Motor neuron (in vitro differentiated cells): ENCODE data around the gene SF3B6. TPM values are rescaled to one million over a fixed set of nuclear protein-coding genes. Genes with fewer than 3 reads are reported as not detected.
"Not testable (repeated sequence)": the region's sequence is repeated elsewhere in the genome, so short reads cannot be mapped to it uniquely, and the experiment has no call there.

Experiments
- ATAC-seq, 8 experiments: fragments of 200-7000 bp; cut with Tn5 transposase; replicated peaks in 6 of 8; 2 replicates each; pipeline ENCODE4 v1.8.0; 2021; ENCODE audit warnings: mild to moderate bottlenecking in 8 of 8, moderate library complexity in 8 of 8
- H3K27ac ChIP-seq, 2 donors: fragments of 250-450 bp; sonication (Bioruptor Pico); 2 replicates each; pipeline ENCODE4 v1.9.0; 2021; ENCODE audit warnings: antibody characterized with exemption in 2 of 2, mild to moderate bottlenecking in 2 of 2, moderate library complexity in 1 of 2
- H3K4me1 ChIP-seq, 2 donors: fragments of 250-450 bp; sonication (Bioruptor Pico); replicated peaks in 1 of 2; 2 replicates each; pipeline ENCODE4 v1.6.1; 2021; ENCODE audit warnings: antibody characterized with exemption in 2 of 2, mild to moderate bottlenecking in 2 of 2, moderate library complexity in 1 of 2
- H3K4me3 ChIP-seq, 5 donors: fragments of 250-450 bp; sonication (Bioruptor Pico); 2 replicates each; pipeline ENCODE4 v1.9.0; 2021; ENCODE audit warnings: antibody characterized with exemption in 5 of 5, mild to moderate bottlenecking in 5 of 5, moderate library complexity in 4 of 5
- WGBS, 10 experiments: fragments of 450-650 bp; shearing (Covaris generic); methylation state at CpG; one replicate each; pipeline ENCODE4 v1.0.0; 2022; 5-methylcytosine and 5-hydroxymethylcytosine counted together
- in situ Hi-C, 9 experiments: fragments of 400-800 bp; cut with MboI; loops; one replicate each; pipeline ENCODE4 v1.15.0; 2021; ENCODE audit warnings: low sequenced_read_pairs in 9 of 9, low pct_unique_long_range_greater_than_20kb in 2 of 9; ENCODE audit not compliant: unreplicated experiment in 9 of 9
- total RNA-seq, 8 experiments: library from RNA; unstranded; fragments of 300-600 nt; gene quantifications; 2 replicates each; pipeline versions ENCODE4 v1.2.3 to v1.2.4, GENCODE V29; 2022

Gene SF3B6
- total RNA-seq, 8 experiments from 2014 or later: 145 to 231 (median 189) TPM

GRCh38 chr2:24109431-24109830 lies 33.3 kb upstream of the SF3B6 start:
- WGBS, 10 experiments: 50 to 100% (median 100%) methylated on average over 1 of the region's 1 CpG; no CpG with 5 or more reads in 3 of the 10 experiments
- ATAC-seq, H3K4me1 ChIP-seq, H3K4me3 ChIP-seq, H3K27ac ChIP-seq: not testable (repeated sequence)
- in situ Hi-C loops: loop anchor here in 1 of 9 experiments (25.0 kb wide), 1 partner anchor 253 kb away; the partner anchor contains the start of gene ITSN2

DNA sequence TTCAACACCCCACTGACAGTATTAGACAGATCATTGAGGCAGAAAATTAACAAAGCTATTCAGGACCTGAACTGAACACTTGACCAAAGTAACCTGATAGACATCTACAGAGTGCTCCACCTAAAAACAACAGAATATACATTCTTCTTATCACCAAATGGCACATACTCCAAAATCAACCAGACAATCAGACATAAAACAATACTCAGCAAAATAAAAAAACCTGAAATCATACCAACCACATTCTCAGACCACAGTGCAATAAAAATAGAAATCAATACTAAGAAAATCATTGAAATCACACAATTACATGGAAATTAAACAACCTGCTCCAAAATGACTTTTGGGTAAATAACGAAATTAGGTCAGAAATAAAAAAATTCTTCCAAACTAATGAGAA lies 31.2 kb upstream of the SF3B6 start:
- Histone ChIP-seq H3K4me3 (no peak overlapping the region), H3K27ac (no peak overlapping the region), H3K4me1 (no peaks in the 10 kb centered on the region)
- in situ Hi-C loops: loop anchor here in 1 of 9 experiments (25.0 kb wide), 1 partner anchor 255 kb away; the partner anchor contains the start of gene ITSN2
- 78 to 100% (median 89%) methylated on average over 1 of the region's 1 CpG for WGBS, 10 experiments
- ATAC-seq: no peak

DNA sequence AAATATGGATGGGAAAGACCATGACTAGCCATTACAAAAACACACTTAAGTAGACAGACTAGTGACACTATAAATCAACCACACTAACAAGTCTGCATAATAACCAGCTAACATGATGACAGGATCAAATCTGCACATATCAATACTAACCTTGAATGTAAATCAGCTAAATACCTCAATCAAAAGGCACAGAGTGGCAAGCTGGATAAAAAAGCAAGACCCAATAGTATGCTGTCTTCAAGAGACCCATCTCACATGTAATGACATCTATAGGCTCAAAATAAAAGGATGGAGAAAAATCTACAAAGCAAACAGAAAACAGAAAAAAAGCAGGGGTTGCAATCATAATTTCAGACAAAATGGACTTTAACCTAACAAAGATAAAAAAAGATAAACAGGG lies 30.7 kb upstream of the SF3B6 start:
- no peak overlapping the region for H3K27ac ChIP-seq
- no peak for ATAC-seq
- no peaks in the 10 kb centered on the region for H3K4me1 ChIP-seq
- H3K4me3 ChIP-seq: no peak overlapping the region
- in situ Hi-C loops: loop anchor here in 1 of 9 experiments (25.0 kb wide), 1 partner anchor 256 kb away; the partner anchor contains the start of gene ITSN2

- Histone ChIP-seq H3K4me1 (no peaks in the 10 kb centered on the region), H3K4me3 (no peak overlapping the region), H3K27ac (no peak overlapping the region)
- in situ Hi-C loops: loop anchor here in 1 of 9 experiments (25.0 kb wide), 1 partner anchor 256 kb away; the partner anchor contains the start of gene ITSN2
- WGBS, 10 experiments: 0 to 58% (median 33%) methylated on average over 1 to 2 of the region's 2 CpGs
- ATAC-seq: peak in 2 of 8 experiments; percentile 36 to 59
These were observed 29.7 kb upstream of the SF3B6 start for GRCh38 chr2:24105816-24106215.

GRCh38 chr2:24104906-24105305 lies 28.8 kb upstream of the SF3B6 start:
- peak in 3 of 8 experiments; percentile 44 to 70 (median 49) for ATAC-seq
- Histone ChIP-seq H3K4me1 (no peaks in the 10 kb centered on the region), H3K27ac (no peak overlapping the region), H3K4me3 (no peak overlapping the region)
- 40 to 100% (median 86%) methylated on average over 1 to 3 of the region's 4 CpGs; no CpG with 5 or more reads in 3 of the 10 experiments for WGBS, 10 experiments
- in situ Hi-C loops: loop anchor here in 1 of 9 experiments (25.0 kb wide), 1 partner anchor 257 kb away; the partner anchor contains the start of gene ITSN2

- Histone ChIP-seq H3K27ac (no peak overlapping the region), H3K4me1 (no peaks in the 10 kb centered on the region), H3K4me3 (no peak overlapping the region)
- in situ Hi-C loops: loop anchor here in 1 of 9 experiments (25.0 kb wide), 1 partner anchor 258 kb away; the partner anchor contains the start of gene ITSN2
- WGBS, 10 experiments: 89 to 100% (median 96%) methylated on average over 1 to 5 of the region's 8 CpGs; no CpG with 5 or more reads in 6 of the 10 experiments
- ATAC-seq: no peak
These were observed 28.1 kb upstream of the SF3B6 start for GRCh38 chr2:24104110-24104650.

DNA sequence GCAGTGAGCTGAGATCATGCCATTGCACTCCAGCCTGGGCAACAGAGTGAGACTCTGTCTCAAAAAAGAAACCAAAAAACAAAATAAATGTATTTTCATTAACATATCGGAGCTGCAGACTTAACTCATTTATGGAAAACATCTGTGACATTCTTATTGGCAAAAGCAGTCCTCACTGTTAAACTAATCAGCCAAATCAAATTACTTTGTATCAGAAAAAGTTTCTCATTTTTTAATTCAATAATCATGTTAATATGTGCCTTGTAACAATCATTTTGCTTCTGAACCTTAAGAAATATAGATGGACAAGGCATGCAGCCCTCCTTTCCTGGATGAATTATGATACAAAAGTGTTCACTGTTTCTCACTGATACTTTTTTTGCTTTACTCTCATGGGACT lies 26.6 kb upstream of the SF3B6 start:
- 14 to 100% (median 100%) methylated on average over 1 of the region's 1 CpG; no CpG with 5 or more reads in 4 of the 10 experiments for WGBS, 10 experiments
- no peak overlapping the region for H3K4me3 ChIP-seq
- no peaks in the 10 kb centered on the region for H3K4me1 ChIP-seq
- no peak overlapping the region for H3K27ac ChIP-seq
- in situ Hi-C loops: loop anchor here in 1 of 9 experiments (25.0 kb wide), 1 partner anchor 260 kb away; the partner anchor contains the start of gene ITSN2
- ATAC-seq: no peak

GRCh38 chr2:24101992-24102391 lies 25.9 kb upstream of the SF3B6 start:
- Histone ChIP-seq H3K27ac (no peak overlapping the region), H3K4me3 (no peak overlapping the region), H3K4me1 (no peaks in the 10 kb centered on the region)
- 38 to 100% (median 92%) methylated on average over 1 to 2 of the region's 2 CpGs; no CpG with 5 or more reads in 2 of the 10 experiments for WGBS, 10 experiments
- no peak for ATAC-seq
- in situ Hi-C loops: loop anchor here in 1 of 9 experiments (25.0 kb wide), 1 partner anchor 260 kb away; the partner anchor contains the start of gene ITSN2

GRCh38 chr2:24100732-24101131 lies 24.6 kb upstream of the SF3B6 start:
- in situ Hi-C loops: loop anchor here in 1 of 9 experiments (25.0 kb wide), 1 partner anchor 262 kb away; the partner anchor contains the start of gene ITSN2
- ATAC-seq, H3K27ac ChIP-seq, H3K4me1 ChIP-seq, H3K4me3 ChIP-seq: not testable (repeated sequence)
- WGBS, 10 experiments: 100% methylated on average over 1 of the region's 2 CpGs; no CpG with 5 or more reads in 8 of the 10 experiments

DNA sequence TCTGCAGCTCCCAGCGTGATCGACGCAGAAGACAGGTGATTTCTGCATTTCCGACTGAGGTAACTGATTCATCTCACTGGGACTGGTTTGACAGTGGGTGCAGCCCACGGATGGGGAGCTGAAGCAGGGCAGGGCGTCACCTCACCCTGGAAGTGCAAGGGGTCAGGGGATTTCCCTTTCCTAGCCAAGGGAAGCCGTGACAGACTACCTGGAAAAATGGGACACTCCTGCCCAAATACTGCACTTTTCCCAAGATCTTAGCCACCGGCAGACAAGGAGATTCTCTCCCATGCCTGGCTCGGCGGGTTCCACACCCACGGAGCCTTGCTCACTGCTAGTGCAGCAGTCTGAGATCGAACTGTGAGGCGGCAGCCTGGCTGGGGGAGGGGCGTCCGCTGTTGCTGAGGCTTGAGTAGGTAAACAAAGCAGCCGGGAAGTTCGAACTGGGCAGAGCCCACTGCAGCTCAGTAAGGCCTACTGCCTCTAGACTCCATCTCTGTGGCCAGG lies 19.1 kb upstream of the SF3B6 start:
- H3K4me3 ChIP-seq, H3K4me1 ChIP-seq, ATAC-seq, H3K27ac ChIP-seq: not testable (repeated sequence)
- 52 to 100% (median 80%) methylated on average over 1 to 9 of the region's 17 CpGs; no CpG with 5 or more reads in 3 of the 10 experiments for WGBS, 10 experiments
- in situ Hi-C loops: loop anchor here in 2 of 9 experiments (25.0 kb wide), 2 partner anchors 92 to 292 kb away; partner anchors contain the start of gene FAM228A (in 1 of the 2)

GRCh38 chr2:24093270-24093669 lies 17.1 kb upstream of the SF3B6 start:
- H3K4me1 ChIP-seq, H3K4me3 ChIP-seq, ATAC-seq, H3K27ac ChIP-seq: not testable (repeated sequence)
- in situ Hi-C loops: loop anchor here in 2 of 9 experiments (25.0 kb wide), 2 partner anchors 94 to 294 kb away; partner anchors contain the start of gene FAM228A (in 1 of the 2)
- 89 to 100% (median 98%) methylated on average over 1 to 3 of the region's 5 CpGs; no CpG with 5 or more reads in 4 of the 10 experiments for WGBS, 10 experiments

GRCh38 chr2:24088821-24089359 lies 12.8 kb upstream of the SF3B6 start:
- in situ Hi-C loops: loop anchor here in 2 of 9 experiments (25.0 kb wide), 2 partner anchors 98 to 298 kb away; partner anchors contain the start of gene FAM228A (in 1 of the 2)
- 67 to 90% (median 86%) methylated on average over 1 to 2 of the region's 2 CpGs; no CpG with 5 or more reads in 5 of the 10 experiments for WGBS, 10 experiments
- Histone ChIP-seq H3K4me1 (no peaks in the 10 kb centered on the region), H3K4me3 (no peak overlapping the region), H3K27ac (no peak overlapping the region)
- ATAC-seq: peak in 2 of 8 experiments; percentile 1 to 4

- Histone ChIP-seq H3K4me1 (peaks cover 4 to 8% of the 10 kb centered on the region in 2 donors), H3K4me3 (no peak overlapping the region), H3K27ac (no peak overlapping the region)
- in situ Hi-C loops: loop anchor here in 2 of 9 experiments (25.0 kb wide), 2 partner anchors 100 to 300 kb away; partner anchors contain the start of gene FAM228A (in 1 of the 2)
- no peak for ATAC-seq
- WGBS, 10 experiments: 46 to 91% (median 75%) methylated on average over 1 to 3 of the region's 3 CpGs
These were observed 10.9 kb upstream of the SF3B6 start for GRCh38 chr2:24087032-24087431.
